Trophoblast cell (in vitro differentiated cells and primary cell): ENCODE data around the gene GRIK4.
"Not testable (repeated sequence)": the region's sequence is repeated elsewhere in the genome, so short reads cannot be mapped to it uniquely, and the experiment has no call there.

Source experiments
- DNase-seq, 2 donors: peaks; one replicate each; pipeline ENCODE4 v3.0.0-alpha.2; 2016
- H2AFZ ChIP-seq: 2 replicates; pipeline ENCODE4 v1.6.1; 2013; ENCODE audit warnings: low read length, moderate library complexity, mild to moderate bottlenecking; ENCODE audit not compliant: insufficient read depth, poor library complexity
- H2AK5ac ChIP-seq: 2 replicates; pipeline ENCODE4 v1.6.1; 2013; ENCODE audit warnings: mild to moderate bottlenecking, low read length
- H2BK120ac ChIP-seq: 2 replicates; pipeline ENCODE4 v1.6.1; 2013; ENCODE audit warnings: low read length, mild to moderate bottlenecking, moderate library complexity; ENCODE audit not compliant: insufficient read depth, poor library complexity
- H2BK12ac ChIP-seq: 2 replicates; pipeline ENCODE4 v1.6.1; 2013; ENCODE audit warnings: mild to moderate bottlenecking, low read length, moderate library complexity
- H2BK5ac ChIP-seq: 2 replicates; pipeline ENCODE4 v1.6.1; 2013; ENCODE audit warnings: low read length, low read depth, moderate library complexity, mild to moderate bottlenecking; ENCODE audit not compliant: poor library complexity
- H3K14ac ChIP-seq: 2 replicates; pipeline ENCODE4 v1.6.1; 2013; ENCODE audit warnings: mild to moderate bottlenecking, low read length
- H3K18ac ChIP-seq: 2 replicates; pipeline ENCODE4 v1.6.1; 2013; ENCODE audit warnings: mild to moderate bottlenecking, low read length
- H3K23ac ChIP-seq: 2 replicates; pipeline ENCODE4 v1.6.1; 2013; ENCODE audit warnings: low read length
- H3K27ac ChIP-seq: 2 replicates; pipeline ENCODE4 v1.5.1; 2013; ENCODE audit warnings: low read depth, mild to moderate bottlenecking, inconsistent platforms, low read length, moderate library complexity
- H3K27me3 ChIP-seq: 2 replicates; pipeline ENCODE4 v1.6.1; 2013; ENCODE audit warnings: inconsistent platforms, mild to moderate bottlenecking, low read length, moderate library complexity; ENCODE audit not compliant: insufficient read depth
- H3K36me3 ChIP-seq, 2 experiments: 1 replicate in 1 of 2; 2 replicates in 1 of 2; pipeline ENCODE4 v1.6.1; 2013; ENCODE audit warnings: low read length in 2 of 2, mild to moderate bottlenecking in 2 of 2, moderate library complexity in 1 of 2; ENCODE audit not compliant: insufficient read depth in 2 of 2, control insufficient read depth in 1 of 2
- H3K4ac ChIP-seq: 2 replicates; pipeline ENCODE4 v1.6.1; 2013; ENCODE audit warnings: low read depth, mild to moderate bottlenecking, low read length, moderate library complexity
- H3K4me1 ChIP-seq, 2 experiments: 1 replicate in 1 of 2; 2 replicates in 1 of 2; pipeline ENCODE4 v1.6.1; 2013; ENCODE audit warnings: low read length in 2 of 2, mild to moderate bottlenecking in 2 of 2, moderate library complexity in 1 of 2; ENCODE audit not compliant: insufficient read depth in 2 of 2, control insufficient read depth in 1 of 2
- H3K4me2 ChIP-seq: 2 replicates; pipeline ENCODE4 v1.6.1; 2013; ENCODE audit warnings: inconsistent platforms, mild to moderate bottlenecking, low read length, moderate library complexity
- H3K4me3 ChIP-seq: 2 replicates; pipeline ENCODE4 v1.5.1; 2013; ENCODE audit warnings: mild to moderate bottlenecking, low read depth, low read length, inconsistent platforms
- H3K79me1 ChIP-seq: one replicate; pipeline ENCODE4 v1.6.1; 2013; ENCODE audit warnings: low read length
- H3K79me2 ChIP-seq: 2 replicates; pipeline ENCODE4 v1.6.1; 2013; ENCODE audit warnings: low read length, mild to moderate bottlenecking; ENCODE audit not compliant: control insufficient read depth, insufficient read depth, poor library complexity
- H3K9ac ChIP-seq: 2 replicates; pipeline ENCODE4 v1.6.1; 2013; ENCODE audit warnings: mild to moderate bottlenecking, low read length
- H3K9me3 ChIP-seq: 2 replicates; pipeline ENCODE4 v1.6.1; 2013; ENCODE audit warnings: low read depth, mild to moderate bottlenecking, control low read depth, inconsistent platforms, low read length; ENCODE audit not compliant: insufficient read depth
- H4K12ac ChIP-seq: 2 replicates; pipeline ENCODE4 v1.6.1; 2013; ENCODE audit warnings: low read depth, mild to moderate bottlenecking, low read length, moderate library complexity
- H4K8ac ChIP-seq: 2 replicates; pipeline ENCODE4 v1.6.1; 2013; ENCODE audit warnings: low read depth, mild to moderate bottlenecking, low read length, moderate library complexity
- H4K91ac ChIP-seq: one replicate; pipeline ENCODE4 v1.6.1; 2013; ENCODE audit warnings: low read depth, mild to moderate bottlenecking, low read length, moderate library complexity
- WGBS: extraction: QIAGEN DNeasy Blood & Tissue Kit; methylation state at CpG from one replicate; pipeline ENCODE4 v1.1.7; 2013; ENCODE audit warnings: missing lambda C conversion rate; ENCODE audit not compliant: insufficient read length, insufficient coverage; ENCODE audit errors: extremely low coverage; 5-methylcytosine and 5-hydroxymethylcytosine counted together

The GRIK4 gene

DNA sequence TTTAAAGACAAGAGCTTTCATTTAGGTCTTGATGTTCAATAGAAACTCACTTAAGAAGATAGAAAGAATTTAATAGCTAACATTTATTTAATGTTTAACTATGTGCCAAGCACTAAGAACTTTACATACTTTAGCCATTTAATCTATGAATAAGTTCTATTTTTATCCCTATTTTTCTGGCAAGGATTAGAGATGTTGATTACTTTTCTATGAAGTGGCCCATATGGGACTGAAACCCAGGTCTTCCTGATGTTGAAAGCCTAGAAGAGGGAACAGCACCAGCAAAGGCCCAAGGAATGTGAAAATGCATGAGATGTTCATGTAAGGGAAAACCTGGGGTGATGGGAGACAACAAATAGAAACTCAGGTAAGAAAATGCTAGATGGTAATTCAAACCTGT is 497.0 kb downstream of the GRIK4 start:
- Histone ChIP-seq H2BK12ac (no peak overlapping the region), H2BK120ac (no peak overlapping the region)

DNA sequence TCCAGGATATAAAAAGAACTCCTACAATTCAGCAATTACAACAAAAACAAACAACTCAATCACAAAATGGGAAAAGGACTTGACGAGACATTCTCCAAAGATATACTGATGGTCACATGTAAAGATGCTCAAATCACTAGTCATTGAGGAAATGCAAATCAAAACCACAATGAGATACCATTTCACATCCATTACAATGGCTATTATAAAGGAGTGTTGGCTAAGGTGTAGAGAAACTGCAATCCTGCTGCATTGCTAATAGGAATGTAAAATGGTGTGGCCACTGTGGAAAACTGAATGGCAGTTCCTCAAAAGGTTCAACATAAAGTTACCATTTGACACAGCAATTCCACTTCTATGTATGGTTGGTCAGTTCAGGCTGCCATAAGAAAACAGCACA is 500.5 kb downstream of the GRIK4 start:
- no peak overlapping the region for H4K8ac ChIP-seq
- H2AFZ ChIP-seq = no peak overlapping the region
- H3K14ac ChIP-seq = no peak overlapping the region
- no peak for DNase-seq
- H4K91ac ChIP-seq = no peak overlapping the region
- no peaks in the 10 kb centered on the region for H3K4me1 ChIP-seq
- H3K79me2 ChIP-seq = no peaks in the 10 kb centered on the region
- no peak overlapping the region for H3K27ac ChIP-seq
- no peak overlapping the region for H3K4me3 ChIP-seq
- H2BK5ac ChIP-seq = no peak overlapping the region
- no peak overlapping the region for H3K18ac ChIP-seq
- H3K4me2 ChIP-seq = no peak overlapping the region
- H3K79me1 ChIP-seq = no peaks in the 10 kb centered on the region
- no peak overlapping the region for H3K4ac ChIP-seq
- H2BK12ac ChIP-seq = no peak overlapping the region
- no peaks in the 10 kb centered on the region for H3K27me3 ChIP-seq
- no peak overlapping the region for H4K12ac ChIP-seq
- no peaks in the 10 kb centered on the region for H3K9me3 ChIP-seq
- no peak overlapping the region for H3K9ac ChIP-seq
- no peaks in the 10 kb centered on the region for H3K36me3 ChIP-seq
- WGBS = no CpG with 5 or more reads among the region's 1 CpG
- H2AK5ac ChIP-seq = no peak overlapping the region
- H3K23ac ChIP-seq = no peak overlapping the region
- H2BK120ac ChIP-seq = no peak overlapping the region

More for the DNA sequence above, 497.0 kb downstream of the GRIK4 start:
- Histone ChIP-seq H2BK5ac (no peak overlapping the region), H3K79me1 (no peaks in the 10 kb centered on the region), H3K4ac (no peak overlapping the region), H4K91ac (no peak overlapping the region), H2AK5ac (no peak overlapping the region), H3K14ac (no peak overlapping the region), H3K18ac (no peak overlapping the region), H3K79me2 (no peaks in the 10 kb centered on the region), H4K12ac (no peak overlapping the region), H3K9me3 (no peaks in the 10 kb centered on the region), H3K4me3 (no peak overlapping the region), H3K4me2 (no peak overlapping the region), H4K8ac (no peak overlapping the region), H3K36me3 (no peaks in the 10 kb centered on the region), H3K27ac (no peak overlapping the region), H3K27me3 (no peaks in the 10 kb centered on the region), H3K9ac (no peak overlapping the region), H2AFZ (no peak overlapping the region), H3K23ac (no peak overlapping the region), H3K4me1 (no peaks in the 10 kb centered on the region)
- no peak for DNase-seq

DNA sequence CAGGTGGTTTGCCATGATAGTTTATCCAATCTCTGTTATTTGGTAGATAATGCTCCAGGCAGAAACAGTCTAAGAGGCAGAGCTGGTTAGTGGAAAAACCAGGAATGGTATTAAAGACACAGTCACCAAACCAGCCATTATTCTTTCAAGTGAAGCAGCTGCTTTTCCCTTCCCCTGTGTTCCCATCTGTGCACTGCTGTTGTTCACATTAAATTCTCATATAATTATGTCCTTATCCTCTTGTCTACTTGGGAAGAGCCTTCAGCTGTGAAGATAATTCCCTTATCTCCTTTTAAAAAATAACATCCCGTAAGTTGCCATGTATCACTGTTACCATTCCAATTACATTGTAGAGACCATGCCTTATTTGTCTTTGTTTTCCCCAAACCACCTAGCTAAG is 507.2 kb downstream of the GRIK4 start:
- no peak overlapping the region for H4K8ac ChIP-seq
- H3K79me2 ChIP-seq = no peaks in the 10 kb centered on the region
- no peaks in the 10 kb centered on the region for H3K79me1 ChIP-seq
- no peak overlapping the region for H2AFZ ChIP-seq
- H2BK5ac ChIP-seq = no peak overlapping the region
- no peak overlapping the region for H4K12ac ChIP-seq
- H3K9ac ChIP-seq = no peak overlapping the region
- no peaks in the 10 kb centered on the region for H3K27me3 ChIP-seq
- H2BK120ac ChIP-seq = no peak overlapping the region
- no peak overlapping the region for H3K4me3 ChIP-seq
- H3K14ac ChIP-seq = no peak overlapping the region
- H3K36me3 ChIP-seq = no peaks in the 10 kb centered on the region
- WGBS = no CpG with 5 or more reads among the region's 1 CpG
- H3K4ac ChIP-seq = no peak overlapping the region
- H3K4me2 ChIP-seq = no peak overlapping the region
- no peak overlapping the region for H2AK5ac ChIP-seq
- no peaks in the 10 kb centered on the region for H3K4me1 ChIP-seq
- no peaks in the 10 kb centered on the region for H3K9me3 ChIP-seq
- H2BK12ac ChIP-seq = no peak overlapping the region
- H4K91ac ChIP-seq = no peak overlapping the region
- H3K18ac ChIP-seq = no peak overlapping the region
- H3K23ac ChIP-seq = no peak overlapping the region
- H3K27ac ChIP-seq = no peak overlapping the region
- no peak for DNase-seq

DNA sequence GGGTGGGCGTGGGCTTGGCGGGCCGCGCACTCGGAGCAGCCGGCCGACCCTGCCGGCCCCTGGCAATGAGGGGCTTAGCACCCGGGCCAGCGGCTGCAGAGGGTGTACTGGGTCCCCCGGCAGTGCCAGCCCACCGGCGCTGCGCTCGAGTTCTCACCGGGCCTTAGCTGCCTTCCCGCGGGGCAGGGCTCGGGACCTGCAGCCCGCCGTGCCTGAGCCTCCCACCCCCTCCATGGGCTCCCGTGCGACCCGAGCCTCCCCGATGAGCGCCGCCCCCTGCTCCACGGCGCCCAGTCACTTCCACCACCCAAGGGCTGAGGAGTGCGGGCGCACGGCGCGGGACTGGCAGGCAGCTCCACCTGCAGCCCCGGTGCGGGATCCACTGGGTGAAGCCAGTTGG is 510.2 kb downstream of the GRIK4 start:
- not testable (repeated sequence) for H3K14ac ChIP-seq, H3K79me2 ChIP-seq, H3K23ac ChIP-seq, H3K36me3 ChIP-seq, H2BK120ac ChIP-seq, H2AK5ac ChIP-seq, H3K9me3 ChIP-seq, H3K4me1 ChIP-seq, H2AFZ ChIP-seq, H3K18ac ChIP-seq, H3K4me2 ChIP-seq, H4K8ac ChIP-seq, H3K27ac ChIP-seq, H2BK5ac ChIP-seq, H2BK12ac ChIP-seq, H3K79me1 ChIP-seq, H3K4ac ChIP-seq, H4K91ac ChIP-seq, DNase-seq, H3K9ac ChIP-seq, H3K4me3 ChIP-seq, H3K27me3 ChIP-seq, H4K12ac ChIP-seq
- WGBS = no CpG with 5 or more reads among the region's 36 CpGs
